Neural progenitor cell (in vitro differentiated cells): ENCODE data around the gene HS3ST2. TPM values are rescaled to one million over a fixed set of nuclear protein-coding genes. Genes with fewer than 3 reads are reported as not detected.
A peak's percentile ranks its signal among the peaks of the same experiment; 100 is the strongest.

Experiments used
- DNase-seq: peaks from one replicate; pipeline ENCODE4 v3.0.0-alpha.2; 2016; ENCODE audit warnings: low spot score
- H2AFZ ChIP-seq: fragments of 200-600 bp; sonication (generic); replicated peaks from 2 replicates; pipeline ENCODE4 v1.6.1; 2016; ENCODE audit warnings: antibody characterized with exemption
- H3F3A ChIP-seq: fragments of 200-600 bp; sonication (generic); 2 replicates; pipeline ENCODE4 v1.6.1; 2016; ENCODE audit warnings: antibody characterized with exemption, low read depth
- H3K27ac ChIP-seq: fragments of 200-600 bp; sonication (generic); 2 replicates; pipeline ENCODE4 v1.5.1; 2016; ENCODE audit warnings: mild to moderate bottlenecking
- H3K27me3 ChIP-seq: fragments of 200-600 bp; sonication (generic); 2 replicates; pipeline ENCODE4 v1.6.1; 2016; ENCODE audit warnings: mild to moderate bottlenecking, moderate library complexity
- H3K36me3 ChIP-seq: fragments of 200-600 bp; sonication (generic); 2 replicates; pipeline ENCODE4 v1.5.1; 2016
- H3K4me1 ChIP-seq: fragments of 200-600 bp; sonication (generic); 2 replicates; pipeline ENCODE4 v1.6.1; 2016; ENCODE audit warnings: mixed run types
- H3K4me2 ChIP-seq: fragments of 200-600 bp; sonication (generic); 2 replicates; pipeline ENCODE4 v1.6.1; 2016
- H3K4me3 ChIP-seq: fragments of 200-600 bp; sonication (generic); 2 replicates; pipeline ENCODE4 v1.5.1; 2016
- H3K79me2 ChIP-seq: fragments of 200-600 bp; sonication (generic); 2 replicates; pipeline ENCODE4 v1.6.1; 2016; ENCODE audit warnings: low read depth
- H3K9ac ChIP-seq: fragments of 200-600 bp; sonication (generic); 2 replicates; pipeline ENCODE4 v1.6.1; 2016
- H3K9me3 ChIP-seq: fragments of 200-600 bp; sonication (generic); 2 replicates; pipeline ENCODE4 v1.5.1; 2016; ENCODE audit warnings: low read depth
- H4K20me1 ChIP-seq: fragments of 200-600 bp; sonication (generic); 2 replicates; pipeline ENCODE4 v1.6.1; 2016; ENCODE audit warnings: low read depth
- H3K27ac Mint-ChIP-seq: 3 replicates; pipeline ENCODE4 v1.8.0; 2021; ENCODE audit warnings: mixed read lengths
- H3K27me3 Mint-ChIP-seq: 2 replicates; pipeline ENCODE4 v1.8.0; 2022; ENCODE audit warnings: low read depth, mild to moderate bottlenecking, inconsistent platforms, moderate library complexity, mixed read lengths; ENCODE audit not compliant: insufficient read depth
- H3K36me3 Mint-ChIP-seq: 3 replicates; pipeline ENCODE4 v1.8.0; 2021; ENCODE audit warnings: mixed read lengths
- H3K4me1 Mint-ChIP-seq: 3 replicates; pipeline ENCODE4 v1.8.0; 2021; ENCODE audit warnings: mixed read lengths
- H3K4me3 Mint-ChIP-seq: 3 replicates; pipeline ENCODE4 v1.8.0; 2021; ENCODE audit warnings: mild to moderate bottlenecking, moderate library complexity, mixed read lengths
- H3K9me3 Mint-ChIP-seq: 3 replicates; pipeline ENCODE4 v1.8.0; 2020; ENCODE audit warnings: mixed read lengths
- CTCF ChIP-seq: fragments of 200-600 bp; sonication (generic); IDR thresholded peaks from 2 replicates; pipeline ENCODE4 v1.5.1; 2017; ENCODE audit warnings: antibody characterized with exemption, mild to moderate bottlenecking
- EZH2 ChIP-seq: fragments of 200-600 bp; sonication (generic); IDR thresholded peaks from 2 replicates; pipeline ENCODE4 v1.6.1; 2017; ENCODE audit warnings: antibody characterized with exemption, mild to moderate bottlenecking, moderate library complexity
- EZH2phosphoT487 ChIP-seq: fragments of 200-600 bp; sonication (generic); IDR thresholded peaks from 2 replicates; pipeline ENCODE4 v1.6.1; 2017; ENCODE audit warnings: antibody characterized with exemption
- total RNA-seq: library from RNA; depleted of rRNA; stranded (reverse); fragments of >200 nt; gene quantifications from 2 replicates; pipeline ENCODE4 v1.2.3, GENCODE V29; 2015; ENCODE audit warnings: low replicate concordance

Gene HS3ST2
- total RNA-seq, 1 donor from 2014 or later, result not detected

- Histone ChIP-seq H3K27ac (no peak overlapping the region), H3K4me2 (no peak overlapping the region), H3K9me3 (no peaks in the 10 kb centered on the region), H4K20me1 (no peaks in the 10 kb centered on the region), H3K27me3 (peaks cover 13% of the 10 kb centered on the region), H3K79me2 (no peaks in the 10 kb centered on the region), H3K4me1 (peaks cover 5% of the 10 kb centered on the region), H3K4me3 (no peak overlapping the region), H3F3A (no peaks in the 10 kb centered on the region), H3K9ac (no peak overlapping the region), H3K36me3 (no peaks in the 10 kb centered on the region), H2AFZ (no peak overlapping the region)
- no peaks in the 10 kb centered on the region for H3K4me1 Mint-ChIP-seq
- peaks cover 10% of the 10 kb centered on the region for H3K27me3 Mint-ChIP-seq
- no peaks in the 10 kb centered on the region for H3K36me3 Mint-ChIP-seq
- DNase-seq, result no peak
- no peaks in the 10 kb centered on the region for H3K9me3 Mint-ChIP-seq
- TF ChIP-seq EZH2phosphoT487, result no peak
- no peak overlapping the region for H3K4me3 Mint-ChIP-seq
- no peak overlapping the region for H3K27ac Mint-ChIP-seq
These were observed 134.2 kb downstream of the HS3ST2 start for GRCh38 chr16:22948058-22948602.

GRCh38 chr16:22948603-22949368 is 134.8 kb downstream of the HS3ST2 start:
- Histone ChIP-seq H3K9me3 (no peaks in the 10 kb centered on the region), H3K4me3 (no peak overlapping the region), H3K36me3 (no peaks in the 10 kb centered on the region), H3K4me1 (peaks cover 5% of the 10 kb centered on the region), H2AFZ (no peak overlapping the region), H3F3A (no peaks in the 10 kb centered on the region), H3K79me2 (no peaks in the 10 kb centered on the region), H3K4me2 (no peak overlapping the region), H4K20me1 (no peaks in the 10 kb centered on the region), H3K9ac (no peak overlapping the region), H3K27me3 (peaks cover 13% of the 10 kb centered on the region), H3K27ac (no peak overlapping the region)
- Mint-ChIP-seq H3K27ac (no peak overlapping the region), H3K27me3 (peaks cover 10% of the 10 kb centered on the region), H3K4me3 (no peak overlapping the region), H3K4me1 (no peaks in the 10 kb centered on the region), H3K9me3 (no peaks in the 10 kb centered on the region), H3K36me3 (no peaks in the 10 kb centered on the region)
- TF ChIP-seq EZH2 (no peak), CTCF (peak; percentile 90)
- peak; percentile 81 for DNase-seq

- Histone ChIP-seq H3K27ac (no peak overlapping the region), H3K36me3 (no peaks in the 10 kb centered on the region), H2AFZ (peak overlapping the region; percentile 50), H3K9me3 (no peaks in the 10 kb centered on the region), H3K4me1 (no peaks in the 10 kb centered on the region), H3K79me2 (no peaks in the 10 kb centered on the region), H3K4me3 (no peak overlapping the region), H3K27me3 (no peaks in the 10 kb centered on the region), H3F3A (no peaks in the 10 kb centered on the region), H3K4me2 (no peak overlapping the region), H4K20me1 (no peaks in the 10 kb centered on the region), H3K9ac (no peak overlapping the region)
- no peak for TF ChIP-seq CTCF
- TF ChIP-seq EZH2, result no peak
- no peak for TF ChIP-seq EZH2phosphoT487
- Mint-ChIP-seq H3K36me3 (no peaks in the 10 kb centered on the region), H3K4me3 (no peak overlapping the region), H3K27ac (no peak overlapping the region), H3K27me3 (peaks cover 2% of the 10 kb centered on the region), H3K4me1 (no peaks in the 10 kb centered on the region), H3K9me3 (no peaks in the 10 kb centered on the region)
- no peak for DNase-seq
These were observed 141.6 kb downstream of the HS3ST2 start for GRCh38 chr16:22955461-22956070.

GRCh38 chr16:22961206-22961605 is 147.2 kb downstream of the HS3ST2 start:
- no peaks in the 10 kb centered on the region for H3K9me3 ChIP-seq
- no peaks in the 10 kb centered on the region for H3K36me3 ChIP-seq
- no peaks in the 10 kb centered on the region for H3F3A ChIP-seq
- H4K20me1 ChIP-seq, result no peaks in the 10 kb centered on the region
- no peaks in the 10 kb centered on the region for H3K36me3 Mint-ChIP-seq
- H3K27ac ChIP-seq, result no peak overlapping the region
- H3K27me3 Mint-ChIP-seq, result no peaks in the 10 kb centered on the region
- DNase-seq, result no peak
- no peaks in the 10 kb centered on the region for H3K27me3 ChIP-seq
- H2AFZ ChIP-seq, result no peak overlapping the region
- H3K4me1 Mint-ChIP-seq, result no peaks in the 10 kb centered on the region
- no peak overlapping the region for H3K9ac ChIP-seq
- TF ChIP-seq CTCF (no peak), EZH2phosphoT487 (no peak), EZH2 (no peak)
- no peak overlapping the region for H3K4me3 Mint-ChIP-seq
- no peaks in the 10 kb centered on the region for H3K4me1 ChIP-seq
- no peaks in the 10 kb centered on the region for H3K79me2 ChIP-seq
- no peak overlapping the region for H3K4me3 ChIP-seq
- H3K9me3 Mint-ChIP-seq, result no peaks in the 10 kb centered on the region
- H3K4me2 ChIP-seq, result no peak overlapping the region
- no peak overlapping the region for H3K27ac Mint-ChIP-seq
